Ovary (tissue), 3 donors: ENCODE measurements around the gene TUT7.

Experiments used
- CTCF ChIP-seq, 3 donors: fragments of 450-650 bp in 2 of 3; fragments of 200-600 bp in 1 of 3; IDR thresholded peaks; one replicate each; pipeline versions ENCODE4 v1.5.1 to v1.8.0; 2016 to 2022; ENCODE audit warnings: antibody characterized with exemption in 3 of 3, mild to moderate bottlenecking in 1 of 3
- EP300 ChIP-seq: sonication (generic); formaldehyde crosslinking; IDR thresholded peaks from one replicate; pipeline ENCODE4 v1.6.1; 2017; ENCODE audit warnings: antibody characterized with exemption
- donor health status: DM: no; HTN: no; CAD: no.

- TF ChIP-seq EP300 (no peak), CTCF (IDR thresholded peaks at IDR 0.05) (no peak)
Measured at GRCh38 chr9:86248746-86249145, 105.5 kb downstream of the TUT7 start.
